Activated gamma-delta T cell treated with anti-CD3 and anti-CD28 coated beads, Interleukin-2, amount 50 U/mL, for 16 hours (primary cell): ENCODE results near the gene GRIA4.

Experiments
- DNase-seq: peaks from one replicate; pipeline ENCODE4 v3.0.0-alpha.2; 2020; ENCODE audit warnings: low read depth

The GRIA4 gene

DNA sequence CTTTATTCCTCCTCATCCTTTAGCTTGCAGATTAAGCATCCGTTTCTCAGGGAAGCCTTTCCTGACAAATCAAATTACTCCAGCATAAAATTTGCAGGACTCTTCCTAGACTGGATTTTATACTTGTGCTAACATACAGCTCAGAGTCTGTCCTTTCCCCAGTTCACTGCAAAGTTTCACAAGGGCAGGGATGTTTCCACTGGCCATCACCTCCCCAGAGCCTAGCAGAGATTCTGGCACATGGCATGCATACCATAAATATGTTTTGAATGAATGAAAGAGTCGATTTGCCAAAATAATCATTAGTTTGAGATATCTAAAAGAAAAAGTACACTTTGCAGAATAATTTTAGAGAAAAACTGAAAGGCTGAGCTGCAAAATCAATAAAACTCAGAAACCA, 401.6 kb downstream of the GRIA4 start:
- DNase-seq, result no peak

DNA sequence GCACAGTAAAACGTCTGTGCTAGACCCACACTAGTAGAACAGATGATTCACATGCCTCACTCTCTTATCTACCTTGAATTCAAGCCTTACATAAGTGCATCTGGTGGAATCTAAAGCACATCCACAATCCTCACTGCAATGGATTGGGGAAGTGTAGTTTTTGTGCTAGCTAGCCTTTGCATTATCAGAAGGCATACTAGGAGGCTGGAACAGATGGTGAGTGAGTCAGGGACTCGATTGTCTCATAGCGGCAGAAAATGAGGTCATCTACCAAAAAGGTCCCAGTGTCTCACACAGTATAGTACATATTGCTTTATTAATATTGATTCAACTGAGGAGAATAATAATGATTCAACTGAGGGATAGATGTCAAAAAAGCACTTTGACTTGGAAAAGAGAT, 402.9 kb downstream of the GRIA4 start:
- no peak for DNase-seq

DNA sequence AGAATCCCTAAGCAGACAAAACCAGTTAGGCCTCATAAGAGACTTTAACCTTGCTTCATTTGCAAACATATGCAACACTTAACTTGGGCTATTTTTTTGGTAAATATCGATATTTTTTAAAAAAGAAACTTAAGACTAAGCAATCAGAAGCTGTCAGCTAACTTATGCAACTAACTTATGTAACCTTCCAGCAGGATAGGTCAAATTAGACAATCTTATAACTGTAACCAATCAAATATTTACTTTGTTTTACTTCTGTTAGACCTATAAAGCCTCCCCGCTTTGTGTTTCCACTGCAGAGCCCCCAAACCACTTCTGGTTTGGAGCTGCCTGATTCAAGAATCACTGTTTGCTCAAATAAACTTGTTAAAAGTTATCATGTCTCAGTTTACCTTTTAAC, 404.2 kb downstream of the GRIA4 start:
- DNase-seq, result no peak

DNA sequence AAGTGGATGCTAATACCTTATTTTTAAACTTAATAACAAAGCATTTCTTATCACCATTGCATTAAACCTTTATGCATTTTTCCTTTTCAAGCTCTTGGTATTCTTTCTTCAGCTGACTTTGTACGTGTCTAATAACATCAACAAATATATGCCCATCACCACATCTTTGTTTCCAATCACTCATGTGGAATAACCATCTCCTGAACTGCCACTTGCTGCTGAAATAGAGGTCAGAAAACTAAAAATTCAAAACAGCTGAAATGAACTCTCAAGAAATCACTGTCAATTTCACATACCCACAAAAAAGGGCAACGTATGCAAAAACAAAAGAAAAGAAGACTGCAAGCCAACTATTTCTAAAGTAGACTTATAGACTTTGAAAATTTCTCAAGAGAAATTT, 404.7 kb downstream of the GRIA4 start:
- DNase-seq, result no peak

DNA sequence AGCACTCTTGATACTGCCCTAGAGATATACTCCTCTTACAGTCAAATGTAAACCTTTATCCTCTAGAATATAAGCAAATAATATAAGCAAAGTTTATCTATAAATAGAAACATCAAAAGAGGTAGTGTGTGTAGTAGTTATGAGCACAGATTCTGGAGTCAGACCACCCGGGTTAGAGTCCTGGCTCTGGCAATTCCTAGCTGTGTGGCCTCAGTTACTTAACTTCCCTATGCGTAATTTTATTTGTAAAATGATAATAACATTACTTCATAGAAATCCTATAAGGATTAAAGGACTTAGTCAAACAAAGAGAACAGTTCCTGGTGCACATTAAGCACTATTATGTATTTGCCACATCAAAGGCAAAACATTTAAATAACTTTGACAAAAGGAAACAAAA, 405.2 kb downstream of the GRIA4 start:
- no peak for DNase-seq

DNA sequence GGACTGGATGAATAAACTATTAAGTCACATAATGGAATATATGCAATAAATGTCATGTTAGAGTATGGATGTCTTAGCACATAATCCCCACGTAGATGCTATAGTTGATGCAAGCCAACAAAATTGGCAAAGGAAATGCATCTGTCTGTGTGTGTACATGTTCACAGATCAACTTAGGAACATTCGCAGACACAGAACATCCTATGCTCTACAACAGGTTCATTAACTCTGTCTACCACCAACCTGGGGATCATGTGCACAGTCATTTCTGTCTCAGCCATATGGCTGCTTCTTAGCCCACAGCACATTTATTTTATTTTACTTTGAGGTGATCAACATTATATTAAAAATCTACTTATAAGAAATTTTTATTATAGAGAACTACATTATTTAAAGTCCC, 407.2 kb downstream of the GRIA4 start:
- DNase-seq, result no peak

DNA sequence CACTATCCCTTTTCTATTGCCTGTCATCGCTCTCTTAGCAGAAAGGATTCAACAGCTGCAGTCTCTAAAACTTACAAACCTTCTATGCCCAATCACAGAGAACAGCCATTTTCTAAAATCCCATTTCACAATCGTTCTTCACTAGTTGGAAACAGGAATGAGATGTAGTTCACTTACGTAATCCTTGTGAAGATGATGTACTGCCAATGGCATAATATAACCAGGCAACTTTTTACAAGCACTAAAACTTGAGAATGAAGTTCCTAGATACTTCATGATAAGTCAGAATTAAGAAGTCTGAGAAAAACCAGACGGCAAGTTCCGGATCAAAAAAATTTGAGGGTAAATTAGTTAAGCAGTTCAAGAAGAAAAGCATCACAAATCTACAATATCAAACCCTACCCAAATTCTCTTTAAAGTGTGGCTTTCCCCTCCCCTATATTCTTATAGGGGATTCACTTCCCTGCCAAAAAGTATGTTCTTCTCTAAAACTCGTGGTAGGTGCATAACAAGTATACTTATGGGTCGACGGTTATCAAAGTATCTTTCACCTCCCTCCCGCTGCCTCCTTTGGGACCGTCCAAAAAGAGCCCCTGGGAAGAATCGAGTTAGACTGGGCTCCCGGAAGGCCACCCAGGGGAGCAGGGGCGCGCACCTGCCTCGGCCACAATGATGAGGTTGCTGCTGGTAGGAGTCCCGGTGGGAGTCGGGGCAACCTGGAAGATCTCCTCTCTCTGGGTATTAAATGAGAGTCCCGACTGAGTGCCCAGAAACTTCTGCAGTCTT, 411.5 kb downstream of the GRIA4 start:
- DNase-seq, result no peak

DNA sequence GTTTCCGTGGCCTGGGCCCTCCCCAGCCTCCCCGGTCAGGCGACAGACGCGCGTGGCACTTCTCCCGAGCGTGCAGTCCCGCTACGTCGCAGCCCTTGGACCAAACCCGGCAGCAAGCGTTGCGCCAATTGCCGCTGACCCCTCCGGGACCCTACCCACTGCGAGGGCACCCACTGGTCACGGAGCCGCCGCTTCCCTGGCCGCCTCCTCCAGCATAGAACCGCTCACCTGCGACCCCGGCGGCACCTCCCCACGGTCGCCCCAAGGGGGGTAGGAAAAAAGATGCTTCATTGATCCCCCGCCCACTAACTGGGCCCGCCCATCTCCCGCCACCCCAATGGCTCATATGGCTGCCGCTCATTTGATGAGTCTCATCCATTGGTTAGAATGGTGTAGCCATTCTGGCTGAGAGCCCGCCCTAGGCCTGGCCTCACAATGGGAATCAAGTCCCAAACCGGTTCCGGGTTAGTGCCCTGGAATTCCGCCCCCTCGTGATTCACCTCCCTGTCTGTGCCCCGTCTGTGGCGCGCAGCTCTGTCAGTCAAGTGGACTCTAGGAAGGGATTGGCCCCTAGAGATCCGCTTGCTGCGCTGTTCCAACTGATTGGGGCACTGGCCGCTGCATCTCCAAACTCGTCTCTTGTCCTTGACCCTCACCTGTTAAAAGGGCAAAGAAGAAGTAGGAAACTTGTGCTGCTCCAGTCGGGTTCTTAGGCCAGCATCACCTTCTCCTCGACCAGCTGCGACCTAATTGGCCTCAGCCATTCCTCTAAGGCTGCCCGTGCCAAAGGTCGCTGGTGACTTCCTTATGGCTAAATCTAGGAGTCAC, 412.3 kb downstream of the GRIA4 start, which contains the start of gene MSANTD4:
TSS of gene MSANTD4 (minus strand) at position 274 of the 828 bp plus-strand sequence. CDS start 11,323 bp downstream, outside the sequence.
- DNase-seq, result peak; percentile 93

DNA sequence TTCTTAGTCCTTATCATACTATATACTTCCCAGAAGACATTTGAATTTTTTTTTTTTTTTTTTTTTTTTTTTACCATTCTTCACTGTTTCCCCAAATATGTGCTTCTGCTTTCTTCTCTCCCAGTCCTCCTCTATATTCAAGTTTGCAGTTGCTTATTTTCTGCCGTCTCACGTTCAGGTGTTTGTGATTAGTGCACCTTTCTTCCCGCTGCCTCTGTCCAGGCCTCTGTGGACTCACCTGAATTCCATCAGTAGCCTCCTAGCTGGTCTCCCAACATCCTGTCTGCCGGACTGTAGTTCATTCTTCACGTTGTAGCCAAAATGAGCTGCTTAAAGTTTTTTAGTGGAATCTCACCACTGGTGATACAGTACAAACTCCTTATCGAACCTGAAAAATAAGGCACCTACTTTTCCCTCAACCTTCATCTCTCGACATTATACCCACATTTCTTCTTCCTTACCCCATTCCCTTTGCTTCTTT, 413.0 kb downstream of the GRIA4 start:
- DNase-seq, result no peak

DNA sequence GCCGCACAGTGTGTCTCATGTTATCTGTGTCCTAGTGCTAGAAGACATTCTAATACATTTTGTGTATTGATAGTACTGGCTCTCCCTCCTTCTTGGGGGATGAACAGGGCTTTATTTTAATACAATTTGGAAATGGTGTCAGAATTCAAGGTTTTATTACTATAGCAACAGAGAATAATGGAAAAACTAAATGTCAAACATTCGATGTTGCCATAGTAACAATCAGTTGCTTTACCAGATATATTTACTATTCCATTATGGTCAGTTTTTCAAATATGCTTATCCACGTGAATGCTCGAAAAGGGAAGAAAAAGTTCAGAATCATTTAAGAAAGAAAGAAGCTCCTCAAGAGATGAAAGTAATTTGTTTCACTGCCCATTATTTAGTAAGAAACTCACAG, 420.7 kb downstream of the GRIA4 start:
- DNase-seq, result no peak

DNA sequence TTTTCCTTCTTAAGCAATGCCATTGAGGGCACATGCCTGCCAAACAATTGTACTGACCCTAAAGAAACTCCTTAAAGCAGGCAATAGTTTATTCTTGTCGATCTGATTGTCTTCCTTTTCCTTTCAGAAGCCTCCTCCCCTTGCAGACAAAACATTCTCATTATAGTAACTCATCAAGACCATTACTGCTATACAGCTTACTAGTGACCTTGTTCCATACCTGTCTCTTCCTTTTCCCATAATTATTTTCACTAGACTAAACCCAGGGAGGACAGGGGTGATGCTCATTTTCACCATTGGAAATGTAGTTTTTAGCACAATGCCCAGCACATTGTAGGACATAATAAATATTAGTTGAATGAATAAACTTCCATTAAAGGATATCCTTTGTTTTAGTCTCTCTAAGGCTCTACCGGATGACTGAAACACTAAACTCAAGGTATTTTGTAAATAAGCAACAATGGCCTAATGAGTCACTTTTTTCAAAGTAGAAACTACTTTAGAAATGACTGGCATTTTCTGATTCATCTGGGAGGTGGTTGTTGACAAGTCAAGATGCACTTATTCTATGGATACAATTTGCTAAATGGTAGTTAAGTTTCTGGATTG, 421.4 kb downstream of the GRIA4 start:
- DNase-seq, result no peak
